ENCODE results near the gene MRPS33.

GRCh38 chr7:141039376-141039775 is 24.6 kb upstream of the MRPS33 start:
- TF ChIP-seq ZNF609 (CRISPR knock-in tag; IDR thresholded peaks at IDR 0.05; ENCODE audit: borderline replicate concordance) (no peak), MZF1 (CRISPR knock-in tag; IDR thresholded peaks at IDR 0.05; ENCODE audit: borderline replicate concordance) (no peak), ESRRA (CRISPR knock-in tag; IDR thresholded peaks at IDR 0.05; ENCODE audit: low read depth) (no peak), FOXM1 (CRISPR knock-in tag; IDR thresholded peaks at IDR 0.05) (no peak), KLF15 (CRISPR knock-in tag; IDR thresholded peaks at IDR 0.05; ENCODE audit: borderline replicate concordance) (no peak), TFDP2 (CRISPR knock-in tag; IDR thresholded peaks at IDR 0.05) (no peak), CTCF (CRISPR knock-in tag; IDR thresholded peaks at IDR 0.05) (no peak), PRDM15 (CRISPR knock-in tag; IDR thresholded peaks at IDR 0.05) (no peak), POLR2A (IDR thresholded peaks at IDR 0.05; ENCODE audit: insufficient read depth in 1 of 2, low read depth in 2 of 2, low read length in 2 of 2) (no peak), RAD21 (CRISPR knock-in tag; IDR thresholded peaks at IDR 0.05) (no peak), EZH2 (conservative IDR thresholded peaks at IDR 0.05; ENCODE audit: low read depth, low read length) (no peak)

All from HepG2 (cell line).